Right ventricle myocardium inferior (tissue), 1 donor: ENCODE measurements around the gene PRKAR1B. TPM values are rescaled to one million over a fixed set of nuclear protein-coding genes. Genes with fewer than 3 reads are reported as not detected.

Experiments
- ATAC-seq: fragments of 200-7000 bp; cut with Tn5 transposase; one replicate; pipeline ENCODE4 v1.9.1; 2020; ENCODE audit warnings: mild to moderate bottlenecking, moderate library complexity
- DNase-seq: peaks from one replicate; pipeline ENCODE4 v3.0.0; 2021; ENCODE audit errors: missing footprints
- intact Hi-C: fragments of 100-400 bp; cut with DNase I; formaldehyde crosslinking; loops from one replicate; pipeline ENCODE4 v1.11.0; 2022
- total RNA-seq: library from RNA; stranded (reverse); fragmentation: NEBNext Ultra II Directional; extraction: Animal tissue kit (Norgen Biotek cat#: 25700); gene quantifications from one replicate; pipeline ENCODE4 v1.2.1, GENCODE V29; 2021
- donor health status: DM: no; HTN: yes; CAD: no; lungs with severe emphysema.

PRKAR1B gene
- total RNA-seq, 1 donor from 2014 or later, result 16.7 TPM

DNA sequence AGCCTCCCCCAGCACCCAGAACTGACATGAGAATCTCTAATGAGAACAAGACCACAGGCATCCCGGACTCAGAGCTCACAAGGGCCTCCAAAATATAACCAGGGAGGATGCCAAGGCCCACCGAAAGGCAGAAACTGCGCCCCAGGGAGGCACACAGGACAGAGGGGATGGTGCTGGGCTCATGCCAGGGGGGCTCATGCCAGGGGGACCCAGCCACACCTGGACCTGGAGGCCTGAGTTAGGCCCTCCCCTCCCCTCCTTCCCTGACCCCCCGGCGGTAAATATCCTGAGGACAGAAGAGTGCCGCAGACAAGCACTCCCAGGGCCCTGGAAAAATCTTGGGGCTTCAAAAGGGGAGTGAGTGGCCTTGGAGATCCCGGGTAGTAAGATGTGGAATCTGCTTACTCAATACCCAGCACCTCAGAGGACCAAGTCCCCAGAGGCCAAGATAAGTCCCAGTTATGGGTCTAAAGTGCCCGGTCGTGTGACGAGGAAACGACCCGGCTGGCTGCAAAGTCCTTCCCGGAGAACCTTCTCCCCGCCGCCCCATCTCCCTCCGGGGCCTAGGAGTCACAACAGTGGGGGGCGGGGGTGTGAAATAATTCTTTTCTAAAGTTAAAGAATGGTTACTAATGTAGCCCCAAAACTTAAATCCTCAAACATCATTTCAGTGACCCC is 219.3 kb downstream of the PRKAR1B start:
- DNase-seq, result peak; percentile 33
- intact Hi-C loops, result no loop called here
- ATAC-seq, result no peak

GRCh38 chr7:506921-507622 is 220.0 kb downstream of the PRKAR1B start:
- intact Hi-C loops, result no loop called here
- ATAC-seq, result no peak
- peak; percentile 41 for DNase-seq

DNA sequence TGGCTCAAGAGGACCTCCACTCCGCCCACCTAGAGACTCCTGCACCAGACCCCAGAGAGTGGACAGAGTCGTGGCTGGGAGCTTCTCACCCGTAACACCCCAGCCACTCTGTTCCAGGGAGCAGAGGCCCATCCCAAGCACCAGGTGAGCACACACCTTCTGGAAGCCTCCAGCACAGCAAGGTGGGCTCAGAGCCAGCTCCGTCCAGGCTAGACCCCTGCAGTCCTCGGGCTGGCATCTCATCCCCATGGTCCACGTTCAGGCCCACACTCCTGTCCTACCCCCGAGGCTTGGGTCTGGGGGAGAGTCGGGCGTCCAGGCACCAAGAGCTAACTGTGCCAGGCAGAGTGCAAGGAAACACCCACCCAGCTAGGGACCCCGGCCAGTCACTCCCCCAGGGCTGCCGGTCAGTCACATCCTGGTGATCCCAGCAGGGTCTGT is 220.7 kb downstream of the PRKAR1B start:
- intact Hi-C loops, result no loop called here
- no peak for ATAC-seq
- DNase-seq, result peak; percentile 47

DNA sequence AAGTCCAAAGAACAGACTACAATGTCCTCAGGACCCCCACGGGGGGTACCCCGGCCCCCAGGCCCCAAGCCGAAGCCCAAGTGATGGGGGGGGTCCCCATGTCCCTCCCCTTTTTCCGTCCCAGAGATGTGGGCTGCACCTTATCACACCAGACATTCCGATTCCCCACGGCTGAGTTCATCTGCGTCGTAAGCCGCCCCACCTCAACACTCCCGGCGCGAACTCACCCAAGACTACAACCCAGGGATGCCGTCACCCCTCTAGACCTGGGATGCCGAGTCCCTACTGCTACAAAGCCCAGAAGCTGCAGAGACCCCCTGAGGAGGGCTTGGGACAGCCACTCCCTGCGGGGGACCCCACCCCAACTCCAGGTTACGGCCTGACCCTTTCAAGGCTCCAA is 221.9 kb downstream of the PRKAR1B start:
- intact Hi-C loops, result no loop called here
- no peak for ATAC-seq
- DNase-seq, result peak; percentile 20

DNA sequence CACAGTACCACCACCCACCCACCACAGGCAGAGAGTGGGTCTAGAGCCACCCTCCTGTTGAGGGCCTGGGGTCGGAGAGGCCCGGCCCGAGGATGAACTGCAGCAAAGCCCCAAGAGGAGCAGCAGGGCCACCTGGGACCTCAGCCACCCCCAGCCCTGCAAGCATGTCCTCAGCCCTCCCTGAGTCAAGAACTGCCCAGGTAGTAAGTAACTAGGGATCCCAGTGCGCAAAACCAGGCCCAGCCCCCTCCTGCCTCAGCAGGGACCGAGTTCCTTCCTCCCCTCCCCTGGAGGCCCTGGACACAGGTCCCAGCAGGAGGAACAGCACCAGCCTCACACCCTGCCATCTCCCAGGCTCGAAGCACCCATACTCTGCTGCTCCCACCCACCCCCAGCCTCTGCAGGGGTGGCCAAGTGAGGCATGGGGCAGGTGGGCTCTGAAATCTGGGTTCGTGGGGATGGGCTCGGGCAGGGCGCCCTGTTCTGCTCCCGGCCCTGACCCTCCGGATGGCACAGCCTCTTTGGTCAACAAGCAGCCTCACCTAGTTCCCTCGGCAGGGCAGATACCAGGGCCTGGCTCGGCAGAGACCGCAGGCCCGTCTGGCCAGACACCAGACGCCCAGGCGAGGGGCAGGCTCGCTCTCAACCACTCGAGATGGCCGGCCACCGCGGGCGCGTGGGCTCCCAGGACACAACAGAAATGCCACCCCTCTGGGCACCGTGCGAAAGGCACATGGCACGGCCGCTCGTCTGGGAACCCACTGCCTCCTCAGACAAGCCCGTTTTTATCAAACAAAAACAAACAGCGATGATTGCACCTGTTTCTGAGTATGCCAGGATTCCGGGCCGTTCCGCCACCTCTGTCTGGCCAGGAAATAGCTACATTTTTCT is 222.6 kb downstream of the PRKAR1B start:
- ATAC-seq (peak; percentile 11), DNase-seq (peak; percentile 61)
- intact Hi-C loops, result no loop called here

GRCh38 chr7:503575-504111 is 223.4 kb downstream of the PRKAR1B start:
- intact Hi-C loops, result no loop called here

DNA sequence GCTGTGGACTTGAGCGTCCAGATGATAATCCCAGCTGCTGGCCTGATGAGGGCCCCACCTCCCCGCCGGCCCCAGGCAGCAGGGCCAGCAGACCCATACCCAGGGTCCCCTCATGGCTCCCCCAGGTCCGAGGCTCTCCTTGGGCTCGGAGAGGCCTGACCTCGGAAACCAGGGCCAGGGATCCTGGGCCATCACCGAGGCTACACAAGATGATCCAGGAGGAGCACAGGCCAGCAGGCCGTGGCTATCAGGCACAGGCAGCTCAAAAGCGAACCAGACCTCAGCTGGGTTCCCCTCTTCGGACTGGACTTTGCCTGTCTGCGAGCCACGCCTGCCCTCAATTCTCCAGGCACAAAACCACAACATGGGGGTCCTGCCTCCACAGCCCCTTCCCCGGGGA is 224.8 kb downstream of the PRKAR1B start:
- ATAC-seq (no peak), DNase-seq (peak; percentile 26)
- intact Hi-C loops, result no loop called here

More at GRCh38 chr7:503575-504111, 223.4 kb downstream of the PRKAR1B start:
- ATAC-seq, result peak; percentile 55
- DNase-seq, result peak; percentile 75

DNA sequence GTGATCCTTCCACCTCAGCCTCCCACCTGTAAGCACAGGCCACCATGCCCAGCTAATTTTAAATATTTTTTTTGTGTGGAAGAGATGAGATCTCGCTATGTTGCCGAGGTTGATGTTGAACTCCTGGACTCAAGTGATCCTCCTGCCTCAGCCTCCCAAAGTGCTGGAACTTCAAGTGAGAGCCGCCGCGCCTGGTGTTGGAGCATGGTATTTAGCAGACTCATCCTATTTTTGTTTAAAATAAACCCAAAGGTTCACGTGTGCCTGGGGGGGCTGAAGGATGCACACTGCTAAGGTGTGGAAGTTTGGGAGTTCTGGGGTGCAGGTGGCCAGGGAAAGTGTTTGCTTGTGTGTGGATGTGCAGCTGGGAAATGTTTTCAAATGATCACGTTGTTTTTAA is 225.6 kb downstream of the PRKAR1B start:
- no peak for ATAC-seq
- peak; percentile 69 for DNase-seq
- intact Hi-C loops, result no loop called here

GRCh38 chr7:500521-501420 is 226.3 kb downstream of the PRKAR1B start:
- intact Hi-C loops, result no loop called here
- ATAC-seq (no peak), DNase-seq (peak; percentile 57)

- DNase-seq, result peak; percentile 37
- ATAC-seq, result no peak
- intact Hi-C loops, result no loop called here
Observed at GRCh38 chr7:499853-500485, 227.1 kb downstream of the PRKAR1B start.

Other genes with a start within 250 kb of the PRKAR1B start
- gene PDGFA, start 207.4 kb downstream of the PRKAR1B start, total RNA-seq, result 37.2 TPM
- gene DNAAF5, start 582 bp downstream of the PRKAR1B start, total RNA-seq, result 17.7 TPM
- 176 TPM for gene SUN1, start 105.2 kb upstream of the PRKAR1B start, total RNA-seq
- 19.1 TPM for gene GET4, start 149.3 kb upstream of the PRKAR1B start, total RNA-seq
- 10.0 TPM for gene ADAP1, start 227.4 kb upstream of the PRKAR1B start, total RNA-seq
- gene COX19, start 248.3 kb upstream of the PRKAR1B start, total RNA-seq, result 8.2 TPM